Dedifferentiated amniotic fluid mesenchymal stem cell (primary cell): ENCODE measurements around the gene LZIC.
"Not testable (repeated sequence)": the region's sequence is repeated elsewhere in the genome, so short reads cannot be mapped to it uniquely, and the experiment has no call there.

Source experiments
- DNase-seq: peaks from one replicate; pipeline ENCODE4 v3.0.0-alpha.2; 2016; ENCODE audit errors: extremely low spot score

The LZIC gene

GRCh38 chr1:9942939-9943788, at the start of gene LZIC, which contains the start of gene NMNAT1:
Gene LZIC, minus strand, starts transcription at chr1:9943391. Its CDS starts 6,772 bp downstream, at chr1:9936619.
Gene NMNAT1, plus strand, starts transcription at chr1:9943475. Its CDS starts 28,599 bp downstream, at chr1:9972074.
- peak; percentile 92 for DNase-seq

GRCh38 chr1:9992910-9993309, 49.7 kb upstream of the LZIC start:
- DNase-seq, result no peak

- no peak for DNase-seq
Observed at GRCh38 chr1:9990944-9991343, 47.8 kb upstream of the LZIC start.

GRCh38 chr1:9989773-9990172, 46.6 kb upstream of the LZIC start:
- no peak for DNase-seq

GRCh38 chr1:9985001-9985400, 41.8 kb upstream of the LZIC start:
- DNase-seq, result no peak

- DNase-seq, result no peak
Observed at GRCh38 chr1:9984253-9984652, 41.1 kb upstream of the LZIC start.

GRCh38 chr1:9960706-9961562, 17.7 kb upstream of the LZIC start:
- no peak for DNase-seq

GRCh38 chr1:9960011-9960410, 16.8 kb upstream of the LZIC start:
- DNase-seq, result no peak

- DNase-seq, result no peak
Observed at GRCh38 chr1:9957726-9958125, 14.5 kb upstream of the LZIC start.

GRCh38 chr1:9946315-9946714, 3.1 kb upstream of the LZIC start:
- DNase-seq, result no peak

- peak; percentile 61 for DNase-seq
Observed at GRCh38 chr1:9942399-9942938, 722 bp downstream of the LZIC start.

GRCh38 chr1:9929431-9930385, 13.5 kb downstream of the LZIC start:
- DNase-seq, result no peak

- DNase-seq, result no peak
Observed at GRCh38 chr1:9927259-9927658, 15.9 kb downstream of the LZIC start.

- no peak for DNase-seq
Observed at GRCh38 chr1:9922342-9922741, 20.8 kb downstream of the LZIC start.

- no peak for DNase-seq
Observed at GRCh38 chr1:9920606-9921005, 22.6 kb downstream of the LZIC start.

- DNase-seq, result no peak
Observed at GRCh38 chr1:9917901-9918300, 25.3 kb downstream of the LZIC start.

GRCh38 chr1:9917495-9917894, 25.7 kb downstream of the LZIC start:
- not testable (repeated sequence) for DNase-seq

GRCh38 chr1:9916452-9916851, 26.7 kb downstream of the LZIC start:
- no peak for DNase-seq

GRCh38 chr1:9914610-9914937, 28.6 kb downstream of the LZIC start:
- no peak for DNase-seq

- no peak for DNase-seq
Observed at GRCh38 chr1:9912264-9912936, 30.8 kb downstream of the LZIC start.
